Bronchial epithelial cell (primary cell): ENCODE data around the gene ACTR3. TPM values are rescaled to one million over a fixed set of nuclear protein-coding genes. Genes with fewer than 3 reads are reported as not detected.

Source experiments
- DNase-seq: peaks from one replicate; pipeline ENCODE4 v3.0.0-alpha.2; 2010; ENCODE audit warnings: low read depth
- FAIRE-seq: peaks from 2 replicates; lab custom pipeline; 2011; peaks lifted over from hg19 to GRCh38; lab: Jason Lieb, UNC
- H3K27me3 ChIP-seq: 2 replicates; pipeline ENCODE4 v1.5.1; 2011; ENCODE audit warnings: low read length; ENCODE audit not compliant: control insufficient read depth, insufficient read depth
- H3K36me3 ChIP-seq: 2 replicates; pipeline ENCODE4 v1.5.1; 2011; ENCODE audit warnings: low read length; ENCODE audit not compliant: control insufficient read depth, insufficient read depth
- H3K4me3 ChIP-seq: 2 replicates; pipeline ENCODE4 v1.5.1; 2011; ENCODE audit warnings: mild to moderate bottlenecking, low read depth, low read length, control low read depth
- CTCF ChIP-seq: IDR thresholded peaks from 2 replicates; pipeline ENCODE4 v1.5.1; 2011; ENCODE audit warnings: mild to moderate bottlenecking, moderate library complexity, low read length, control low read depth, inconsistent platforms; ENCODE audit not compliant: insufficient read depth, severe bottlenecking
- total RNA-seq: library from RNA; depleted of rRNA; stranded (reverse); fragments of >200 nt; gene quantifications from 2 replicates; pipeline ENCODE4 v1.2.1, GENCODE V29; 2014

The ACTR3 gene
- total RNA-seq, 1 donor from 2014 or later = 214 TPM

- no peak for FAIRE-seq
- TF ChIP-seq CTCF = no peak
- H3K27me3 ChIP-seq = no peaks in the 10 kb centered on the region
- H3K36me3 ChIP-seq = no peaks in the 10 kb centered on the region
- H3K4me3 ChIP-seq = no peak overlapping the region
- DNase-seq = peak; percentile 92
Measured at GRCh38 chr2:113876503-113877387, 13.1 kb upstream of the ACTR3 start.

- Histone ChIP-seq H3K4me3 (no peak overlapping the region), H3K36me3 (no peaks in the 10 kb centered on the region), H3K27me3 (no peaks in the 10 kb centered on the region)
- peak; percentile 80 for DNase-seq
- TF ChIP-seq CTCF = no peak
- no peak for FAIRE-seq
Measured at GRCh38 chr2:113877711-113878598, 11.9 kb upstream of the ACTR3 start.

GRCh38 chr2:113878743-113879142 is 11.1 kb upstream of the ACTR3 start:
- Histone ChIP-seq H3K27me3 (no peaks in the 10 kb centered on the region), H3K4me3 (no peak overlapping the region), H3K36me3 (no peaks in the 10 kb centered on the region)
- no peak for TF ChIP-seq CTCF
- no peak for DNase-seq
- no peak for FAIRE-seq

- H3K4me3 ChIP-seq = no peak overlapping the region
- H3K27me3 ChIP-seq = no peaks in the 10 kb centered on the region
- FAIRE-seq (no peak), DNase-seq (no peak)
- no peak for TF ChIP-seq CTCF
- H3K36me3 ChIP-seq = no peaks in the 10 kb centered on the region
Measured at GRCh38 chr2:113879457-113879856, 10.4 kb upstream of the ACTR3 start.

GRCh38 chr2:113886479-113887008 is 3.3 kb upstream of the ACTR3 start:
- peak; percentile 87 for DNase-seq
- no peak for TF ChIP-seq CTCF
- Histone ChIP-seq H3K27me3 (no peaks in the 10 kb centered on the region), H3K4me3 (no peak overlapping the region), H3K36me3 (no peaks in the 10 kb centered on the region)
- FAIRE-seq = no peak
